H9 (cell line): ENCODE results near the gene B3GNT5. TPM values are rescaled to one million over a fixed set of nuclear protein-coding genes. Genes with fewer than 3 reads are reported as not detected.

Experiments used
- DNase-seq: peaks from one replicate; pipeline ENCODE4 v3.0.0-alpha.2; 2017
- H2AFZ ChIP-seq: one replicate; pipeline ENCODE4 v1.6.1; 2013; ENCODE audit warnings: mild to moderate bottlenecking, low read length, control low read depth, moderate library complexity
- H2AK5ac ChIP-seq: 2 replicates; pipeline ENCODE4 v1.6.1; 2013; ENCODE audit warnings: low read length, control low read depth, mixed read lengths; ENCODE audit not compliant: insufficient read length
- H2BK120ac ChIP-seq: one replicate; pipeline ENCODE4 v1.6.1; 2013; ENCODE audit warnings: low read depth, mild to moderate bottlenecking, low read length, control low read depth, inconsistent platforms; ENCODE audit not compliant: poor library complexity, severe bottlenecking
- H2BK12ac ChIP-seq: 2 replicates; pipeline ENCODE4 v1.6.1; 2013; ENCODE audit warnings: low read length, control low read depth, mixed read lengths, low read depth; ENCODE audit not compliant: insufficient read length
- H2BK15ac ChIP-seq: 2 replicates; pipeline ENCODE4 v1.6.1; 2013; ENCODE audit warnings: low read depth, low read length, control low read depth
- H2BK20ac ChIP-seq: one replicate; pipeline ENCODE4 v1.6.1; 2013; ENCODE audit warnings: low read depth, mild to moderate bottlenecking, low read length, control low read depth, inconsistent platforms; ENCODE audit not compliant: poor library complexity, severe bottlenecking
- H2BK5ac ChIP-seq: 2 replicates; pipeline ENCODE4 v1.6.1; 2013; ENCODE audit warnings: low read length, control low read depth, mixed read lengths; ENCODE audit not compliant: insufficient read length
- H3K14ac ChIP-seq: 2 replicates; pipeline ENCODE4 v1.6.1; 2013; ENCODE audit warnings: low read length, control low read depth; ENCODE audit not compliant: insufficient read depth
- H3K18ac ChIP-seq: 2 replicates; pipeline ENCODE4 v1.6.1; 2013; ENCODE audit warnings: low read depth, mild to moderate bottlenecking, mixed read lengths, low read length, control low read depth; ENCODE audit not compliant: insufficient read length
- H3K23ac ChIP-seq: 2 replicates; pipeline ENCODE4 v1.6.1; 2013; ENCODE audit warnings: low read length, control low read depth, mixed read lengths, low read depth; ENCODE audit not compliant: insufficient read length
- H3K23me2 ChIP-seq: 2 replicates; pipeline ENCODE4 v1.6.1; 2013; ENCODE audit warnings: low read depth, mild to moderate bottlenecking, mixed read lengths, low read length, control low read depth; ENCODE audit not compliant: insufficient read length, poor library complexity, severe bottlenecking
- H3K27ac ChIP-seq: 2 replicates; pipeline ENCODE4 v1.5.1; 2013; ENCODE audit warnings: low read length, control low read depth, mixed read lengths, low read depth; ENCODE audit not compliant: insufficient read length
- H3K27me3 ChIP-seq: 2 replicates; pipeline ENCODE4 v1.6.1; 2013; ENCODE audit warnings: low read length, control low read depth, inconsistent platforms; ENCODE audit not compliant: insufficient read depth
- H3K4ac ChIP-seq: 2 replicates; pipeline ENCODE4 v1.6.1; 2013; ENCODE audit warnings: low read depth, mild to moderate bottlenecking, control low read depth, inconsistent platforms, low read length, moderate library complexity
- H3K4me1 ChIP-seq: 2 replicates; pipeline ENCODE4 v1.6.1; 2013; ENCODE audit warnings: low read length, control low read depth, inconsistent platforms; ENCODE audit not compliant: insufficient read depth
- H3K4me2 ChIP-seq: 2 replicates; pipeline ENCODE4 v1.6.1; 2013; ENCODE audit warnings: low read length, control low read depth, mixed read lengths; ENCODE audit not compliant: insufficient read length, insufficient read depth
- H3K56ac ChIP-seq: 2 replicates; pipeline ENCODE4 v1.6.1; 2013; ENCODE audit warnings: low read depth, mild to moderate bottlenecking, mixed read lengths, low read length, control low read depth; ENCODE audit not compliant: insufficient read length
- H3K79me1 ChIP-seq: 2 replicates; pipeline ENCODE4 v1.6.1; 2013; ENCODE audit warnings: low read depth, mild to moderate bottlenecking, moderate library complexity, low read length, control low read depth, inconsistent platforms; ENCODE audit not compliant: insufficient read depth, poor library complexity, severe bottlenecking
- H3K79me2 ChIP-seq: 2 replicates; pipeline ENCODE4 v1.6.1; 2013; ENCODE audit warnings: low read length, control low read depth, inconsistent platforms; ENCODE audit not compliant: insufficient read depth
- H3K9ac ChIP-seq: 2 replicates; pipeline ENCODE4 v1.6.1; 2013; ENCODE audit warnings: low read length, control low read depth, mixed read lengths; ENCODE audit not compliant: insufficient read length; ENCODE audit errors: extremely low read depth
- H3K9me3 ChIP-seq: one replicate; pipeline ENCODE4 v1.6.1; 2013; ENCODE audit warnings: low read depth, low read length, inconsistent platforms; ENCODE audit not compliant: control insufficient read depth
- H3T11ph ChIP-seq: one replicate; pipeline ENCODE4 v1.6.1; 2013; ENCODE audit warnings: mild to moderate bottlenecking, low read length, control low read depth, inconsistent platforms
- H4K20me1 ChIP-seq: one replicate; pipeline ENCODE4 v1.6.1; 2013; ENCODE audit not compliant: control insufficient read depth, insufficient read length, insufficient read depth
- H4K5ac ChIP-seq: 2 replicates; pipeline ENCODE4 v1.6.1; 2013; ENCODE audit warnings: low read depth, mild to moderate bottlenecking, mixed read lengths, low read length, control low read depth; ENCODE audit not compliant: insufficient read length
- H4K8ac ChIP-seq: replicated peaks from 2 replicates; pipeline ENCODE4 v1.6.1; 2013; ENCODE audit warnings: low read length, control low read depth, mixed read lengths, low read depth; ENCODE audit not compliant: insufficient read length
- H4K91ac ChIP-seq: 2 replicates; pipeline ENCODE4 v1.6.1; 2013; ENCODE audit warnings: low read depth, mild to moderate bottlenecking, moderate library complexity, mixed read lengths, low read length, control low read depth; ENCODE audit not compliant: insufficient read length
- H3K27ac Mint-ChIP-seq, 3 experiments: 2 replicates in 2 of 3; 3 replicates in 1 of 3; pipeline ENCODE4 v1.8.0; 2020 to 2021; ENCODE audit warnings: mixed read lengths in 3 of 3, mild to moderate bottlenecking in 1 of 3, moderate library complexity in 1 of 3
- H3K27me3 Mint-ChIP-seq: 2 replicates; pipeline ENCODE4 v1.8.0; 2021; ENCODE audit warnings: low read depth, mild to moderate bottlenecking, moderate library complexity, mixed read lengths
- H3K36me3 Mint-ChIP-seq, 3 experiments: 2 replicates in 2 of 3; 3 replicates in 1 of 3; pipeline ENCODE4 v1.8.0; 2020 to 2021; ENCODE audit warnings: low read depth in 3 of 3, mixed read lengths in 3 of 3; ENCODE audit not compliant: insufficient read depth in 1 of 3
- H3K4me1 Mint-ChIP-seq, 2 experiments: 2 replicates each; pipeline ENCODE4 v1.8.0; 2020; ENCODE audit warnings: mixed read lengths in 2 of 2
- H3K4me3 Mint-ChIP-seq, 2 experiments: 2 replicates in 1 of 2; 3 replicates in 1 of 2; pipeline ENCODE4 v1.8.0; 2020 to 2021; ENCODE audit warnings: mild to moderate bottlenecking in 2 of 2, mixed read lengths in 2 of 2, moderate library complexity in 1 of 2
- H3K9me3 Mint-ChIP-seq, 2 experiments: 2 replicates in 1 of 2; 3 replicates in 1 of 2; pipeline ENCODE4 v1.8.0; 2020; ENCODE audit warnings: mild to moderate bottlenecking in 2 of 2, mixed read lengths in 2 of 2, moderate library complexity in 1 of 2
- CTCF ChIP-seq: fragments of 200-600 bp; sonication (generic); conservative IDR thresholded peaks from 3 replicates; pipeline ENCODE4 v1.8.0; 2021; ENCODE audit warnings: antibody characterized with exemption, mild to moderate bottlenecking
- WGBS: extraction: QIAGEN DNeasy Blood & Tissue Kit; methylation state at CpG from one replicate; pipeline ENCODE4 v1.1.7; 2013; ENCODE audit warnings: missing lambda C conversion rate, low lambda C conversion rate, mixed read lengths; ENCODE audit not compliant: insufficient read length; ENCODE audit errors: extremely low coverage; 5-methylcytosine and 5-hydroxymethylcytosine counted together
- total RNA-seq: library from RNA; stranded (reverse); gene quantifications from 2 replicates; pipeline ENCODE4 v1.2.1, GENCODE V29; 2021

The B3GNT5 gene
- total RNA-seq, 1 experiment from 2014 or later = 7.3 TPM

- DNase-seq = no peak
- H3T11ph ChIP-seq = no peak overlapping the region
- no peak overlapping the region for H2BK20ac ChIP-seq
- Mint-ChIP-seq H3K4me3 (no peak overlapping the region), H3K9me3 (no peaks in the 10 kb centered on the region), H3K4me1 (peaks cover 23 to 25% of the 10 kb centered on the region in 2 experiments), H3K27ac (no peak overlapping the region), H3K36me3 (peaks cover 2 to 12% (median 8%) of the 10 kb centered on the region in 3 experiments; a peak in 5 of 7 replicates), H3K27me3 (no peaks in the 10 kb centered on the region)
- H2AFZ ChIP-seq = no peak overlapping the region
- H3K27ac ChIP-seq = peak overlapping the region; percentile 9
- no peak overlapping the region for H3K14ac ChIP-seq
- H2AK5ac ChIP-seq = no peak overlapping the region
- peak overlapping the region; percentile 2 for H3K18ac ChIP-seq
- H4K91ac ChIP-seq = no peak overlapping the region
- no peak for TF ChIP-seq CTCF
- no peak overlapping the region for H2BK12ac ChIP-seq
- no peaks in the 10 kb centered on the region for H3K27me3 ChIP-seq
- no peak overlapping the region for H3K4ac ChIP-seq
- H2BK5ac ChIP-seq = no peak overlapping the region
- H3K79me2 ChIP-seq = no peaks in the 10 kb centered on the region; the same call in 1 of the 2 replicates
- no peaks in the 10 kb centered on the region for H3K23me2 ChIP-seq
- no peak overlapping the region for H2BK120ac ChIP-seq
- H3K4me2 ChIP-seq = no peak overlapping the region
- no CpG with 5 or more reads among the region's 5 CpGs for WGBS
- H4K5ac ChIP-seq = no peak overlapping the region
- H3K9ac ChIP-seq = no peak overlapping the region
- no peaks in the 10 kb centered on the region for H3K79me1 ChIP-seq
- no peaks in the 10 kb centered on the region for H3K9me3 ChIP-seq
- no peak overlapping the region for H3K23ac ChIP-seq
- H3K4me1 ChIP-seq = peaks cover 23% of the 10 kb centered on the region; the same call in 1 of the 2 replicates
- no peak overlapping the region for H3K56ac ChIP-seq
- H4K20me1 ChIP-seq = no peaks in the 10 kb centered on the region
- H4K8ac ChIP-seq = no peak overlapping the region
- H2BK15ac ChIP-seq = no peak overlapping the region
These were observed 12.9 kb downstream of the B3GNT5 start for GRCh38 chr3:183265834-183266417.
